HepG2 (cell line): Measurements from ENCODE around the gene CPLX3. TPM values are rescaled to one million over a fixed set of nuclear protein-coding genes. Genes with fewer than 3 reads are reported as not detected.

Source experiments
- BCL6 ChIP-seq: IDR thresholded peaks from 2 replicates; pipeline ENCODE4 v1.6.1; 2016; ENCODE audit warnings: missing genetic modification reagents, missing compliant biosample characterization
- MAFF ChIP-seq: IDR thresholded peaks from 2 replicates; pipeline ENCODE4 v1.6.1; 2011; ENCODE audit warnings: low read depth, low read length, improper control_type of control experiment
- MBD4 ChIP-seq: IDR thresholded peaks from 2 replicates; pipeline ENCODE4 v1.6.1; 2012; ENCODE audit warnings: low read length, inconsistent platforms, borderline replicate concordance
- MLX ChIP-seq: IDR thresholded peaks from 2 replicates; pipeline ENCODE4 v1.6.1; 2016
- SP2 ChIP-seq: sonication (generic); formaldehyde crosslinking; IDR thresholded peaks from 2 replicates; pipeline ENCODE4 v1.5.1; 2020; ENCODE audit warnings: mild to moderate bottlenecking, missing genetic modification reagents
- ZNF597 ChIP-seq: sonication (generic); formaldehyde crosslinking; IDR thresholded peaks from 2 replicates; pipeline ENCODE4 v1.5.0; 2020; ENCODE audit warnings: missing genetic modification reagents
- ZNF7 ChIP-seq: IDR thresholded peaks from 2 replicates; pipeline ENCODE4 v1.6.1; 2016; ENCODE audit warnings: missing biosample characterization, missing genetic modification reagents
- polyA plus RNA-seq, 8 experiments: library from polyadenylated mRNA; depleted of rRNA in 3 of 8; stranded (reverse) in 7 of 8; unstranded in 1 of 8; fragments of >200 nt; fragmentation: Illumina TruSeq in 4 of 8; extraction: Trizol in 4 of 8; gene quantifications; 2 replicates each; pipeline versions ENCODE4 v1.2.1 to v1.2.3, GENCODE V29; 2011 to 2016; ENCODE audit warnings: low read depth in 4 of 8, missing spikeins in 1 of 8, mixed read lengths in 1 of 8; ENCODE audit not compliant: insufficient read depth in 1 of 8
- total RNA-seq, 5 experiments: library from RNA; depleted of rRNA; stranded (reverse); fragments of >200 nt; fragmentation: Illumina TruSeq; extraction: Trizol; gene quantifications; 2 replicates each; pipeline ENCODE4 v1.2.3, GENCODE V29; 2016; ENCODE audit warnings: low read depth in 1 of 5
- TF ChIP-seq, protein P1 (sequence below): sonication (generic); formaldehyde crosslinking; IDR thresholded peaks from 2 replicates; pipeline ENCODE4 v1.5.1; 2020; ENCODE audit warnings: missing genetic modification reagents, mild to moderate bottlenecking, borderline replicate concordance
- TF ChIP-seq, protein P2 (sequence below): sonication (generic); formaldehyde crosslinking; IDR thresholded peaks from 2 replicates; pipeline ENCODE4 v1.5.0; 2020; ENCODE audit warnings: mild to moderate bottlenecking, missing genetic modification reagents, borderline replicate concordance

CPLX3 gene
- total and polyA plus RNA-seq, 2 of the 13 experiments (the other 11 are each of a cell fraction or from before 2014, with no cell fraction given) = not detected

GRCh38 chr15:74864296-74864695 is 37.9 kb downstream of the CPLX3 start (continued):
- TF ChIP-seq, protein P1, sequence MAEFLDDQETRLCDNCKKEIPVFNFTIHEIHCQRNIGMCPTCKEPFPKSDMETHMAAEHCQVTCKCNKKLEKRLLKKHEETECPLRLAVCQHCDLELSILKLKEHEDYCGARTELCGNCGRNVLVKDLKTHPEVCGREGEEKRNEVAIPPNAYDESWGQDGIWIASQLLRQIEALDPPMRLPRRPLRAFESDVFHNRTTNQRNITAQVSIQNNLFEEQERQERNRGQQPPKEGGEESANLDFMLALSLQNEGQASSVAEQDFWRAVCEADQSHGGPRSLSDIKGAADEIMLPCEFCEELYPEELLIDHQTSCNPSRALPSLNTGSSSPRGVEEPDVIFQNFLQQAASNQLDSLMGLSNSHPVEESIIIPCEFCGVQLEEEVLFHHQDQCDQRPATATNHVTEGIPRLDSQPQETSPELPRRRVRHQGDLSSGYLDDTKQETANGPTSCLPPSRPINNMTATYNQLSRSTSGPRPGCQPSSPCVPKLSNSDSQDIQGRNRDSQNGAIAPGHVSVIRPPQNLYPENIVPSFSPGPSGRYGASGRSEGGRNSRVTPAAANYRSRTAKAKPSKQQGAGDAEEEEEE (CRISPR knock-in tag) = no peak
- no peak for TF ChIP-seq MBD4
- TF ChIP-seq MLX (CRISPR knock-in tag) = no peak
- TF ChIP-seq, protein P2, sequence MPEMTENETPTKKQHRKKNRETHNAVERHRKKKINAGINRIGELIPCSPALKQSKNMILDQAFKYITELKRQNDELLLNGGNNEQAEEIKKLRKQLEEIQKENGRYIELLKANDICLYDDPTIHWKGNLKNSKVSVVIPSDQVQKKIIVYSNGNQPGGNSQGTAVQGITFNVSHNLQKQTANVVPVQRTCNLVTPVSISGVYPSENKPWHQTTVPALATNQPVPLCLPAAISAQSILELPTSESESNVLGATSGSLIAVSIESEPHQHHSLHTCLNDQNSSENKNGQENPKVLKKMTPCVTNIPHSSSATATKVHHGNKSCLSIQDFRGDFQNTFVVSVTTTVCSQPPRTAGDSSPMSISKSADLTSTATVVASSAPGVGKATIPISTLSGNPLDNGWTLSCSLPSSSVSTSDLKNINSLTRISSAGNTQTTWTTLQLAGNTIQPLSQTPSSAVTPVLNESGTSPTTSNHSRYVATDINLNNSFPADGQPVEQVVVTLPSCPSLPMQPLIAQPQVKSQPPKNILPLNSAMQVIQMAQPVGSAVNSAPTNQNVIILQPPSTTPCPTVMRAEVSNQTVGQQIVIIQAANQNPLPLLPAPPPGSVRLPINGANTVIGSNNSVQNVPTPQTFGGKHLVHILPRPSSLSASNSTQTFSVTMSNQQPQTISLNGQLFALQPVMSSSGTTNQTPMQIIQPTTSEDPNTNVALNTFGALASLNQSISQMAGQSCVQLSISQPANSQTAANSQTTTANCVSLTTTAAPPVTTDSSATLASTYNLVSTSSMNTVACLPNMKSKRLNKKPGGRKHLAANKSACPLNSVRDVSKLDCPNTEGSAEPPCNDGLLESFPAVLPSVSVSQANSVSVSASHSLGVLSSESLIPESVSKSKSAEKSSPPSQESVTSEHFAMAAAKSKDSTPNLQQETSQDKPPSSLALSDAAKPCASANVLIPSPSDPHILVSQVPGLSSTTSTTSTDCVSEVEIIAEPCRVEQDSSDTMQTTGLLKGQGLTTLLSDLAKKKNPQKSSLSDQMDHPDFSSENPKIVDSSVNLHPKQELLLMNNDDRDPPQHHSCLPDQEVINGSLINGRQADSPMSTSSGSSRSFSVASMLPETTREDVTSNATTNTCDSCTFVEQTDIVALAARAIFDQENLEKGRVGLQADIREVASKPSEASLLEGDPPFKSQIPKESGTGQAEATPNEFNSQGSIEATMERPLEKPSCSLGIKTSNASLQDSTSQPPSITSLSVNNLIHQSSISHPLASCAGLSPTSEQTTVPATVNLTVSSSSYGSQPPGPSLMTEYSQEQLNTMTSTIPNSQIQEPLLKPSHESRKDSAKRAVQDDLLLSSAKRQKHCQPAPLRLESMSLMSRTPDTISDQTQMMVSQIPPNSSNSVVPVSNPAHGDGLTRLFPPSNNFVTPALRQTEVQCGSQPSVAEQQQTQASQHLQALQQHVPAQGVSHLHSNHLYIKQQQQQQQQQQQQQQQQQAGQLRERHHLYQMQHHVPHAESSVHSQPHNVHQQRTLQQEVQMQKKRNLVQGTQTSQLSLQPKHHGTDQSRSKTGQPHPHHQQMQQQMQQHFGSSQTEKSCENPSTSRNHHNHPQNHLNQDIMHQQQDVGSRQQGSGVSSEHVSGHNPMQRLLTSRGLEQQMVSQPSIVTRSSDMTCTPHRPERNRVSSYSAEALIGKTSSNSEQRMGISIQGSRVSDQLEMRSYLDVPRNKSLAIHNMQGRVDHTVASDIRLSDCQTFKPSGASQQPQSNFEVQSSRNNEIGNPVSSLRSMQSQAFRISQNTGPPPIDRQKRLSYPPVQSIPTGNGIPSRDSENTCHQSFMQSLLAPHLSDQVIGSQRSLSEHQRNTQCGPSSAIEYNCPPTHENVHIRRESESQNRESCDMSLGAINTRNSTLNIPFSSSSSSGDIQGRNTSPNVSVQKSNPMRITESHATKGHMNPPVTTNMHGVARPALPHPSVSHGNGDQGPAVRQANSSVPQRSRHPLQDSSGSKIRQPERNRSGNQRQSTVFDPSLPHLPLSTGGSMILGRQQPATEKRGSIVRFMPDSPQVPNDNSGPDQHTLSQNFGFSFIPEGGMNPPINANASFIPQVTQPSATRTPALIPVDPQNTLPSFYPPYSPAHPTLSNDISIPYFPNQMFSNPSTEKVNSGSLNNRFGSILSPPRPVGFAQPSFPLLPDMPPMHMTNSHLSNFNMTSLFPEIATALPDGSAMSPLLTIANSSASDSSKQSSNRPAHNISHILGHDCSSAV (CRISPR knock-in tag) = no peak
- TF ChIP-seq ZNF597 (CRISPR knock-in tag) = no peak
- TF ChIP-seq SP2 = no peak
- TF ChIP-seq MAFF = no peak
- TF ChIP-seq BCL6 (CRISPR knock-in tag) = no peak
- no peak for TF ChIP-seq ZNF7 (CRISPR knock-in tag)
